SH-SY5Y (cell line): ENCODE data around the gene MX2.

Experiments
- GATA2 ChIP-seq: IDR thresholded peaks from 2 replicates; pipeline ENCODE4 v1.6.1; 2011; ENCODE audit warnings: mild to moderate bottlenecking, low read depth, low read length
- GATA3 ChIP-seq: IDR thresholded peaks from 2 replicates; pipeline ENCODE4 v1.6.1; 2011; ENCODE audit warnings: low read depth, mild to moderate bottlenecking, low read length, moderate library complexity

GRCh38 chr21:41337515-41337914 lies 24.3 kb upstream of the MX2 start:
- TF ChIP-seq GATA3 (no peak), GATA2 (no peak)
